ENCODE measurements around the gene MFF. TPM values are rescaled to one million over a fixed set of nuclear protein-coding genes. Genes with fewer than 3 reads are reported as not detected.

Gene MFF
- polyA plus RNA-seq, 1 experiment: 255 TPM

DNA sequence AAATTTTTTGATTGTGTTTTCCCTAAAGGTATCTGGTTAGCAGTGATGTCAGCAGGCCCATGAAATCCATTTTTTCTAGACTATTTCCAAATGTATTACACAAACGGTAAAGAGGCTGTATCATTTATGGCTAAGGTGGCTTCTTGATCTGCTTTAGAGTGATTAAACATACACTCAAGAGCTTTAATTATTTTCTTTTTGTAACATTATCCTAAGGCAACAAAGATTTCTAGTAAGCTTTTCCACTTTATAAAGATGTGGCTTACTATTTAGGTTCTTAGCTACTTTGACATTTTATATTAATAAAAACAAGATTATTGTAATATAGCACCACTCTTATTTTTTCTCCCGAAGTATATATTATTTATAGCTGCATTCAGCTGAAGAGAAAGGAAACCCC lies 16.5 kb downstream of the MFF start:
- CTCF ChIA-PET: interaction anchor here (0.6 to 1.2 kb wide), 3 partner anchors 64 to 103 kb away, joined by 3 to 4 read pairs (median 3); no protein-coding TSS in a partner anchor
- no peaks in the 10 kb centered on the region for H3K27me3 ChIP-seq (ENCODE audit: control insufficient read depth, insufficient read depth, low read length)
- H3K27ac ChIP-seq (ENCODE audit: low read depth, low read length): no peak overlapping the region
- POLR2A ChIA-PET: no interaction called here
- no peak for DNase-seq (ENCODE audit: low read depth, low spot score)
- TF ChIP-seq, protein P1, sequence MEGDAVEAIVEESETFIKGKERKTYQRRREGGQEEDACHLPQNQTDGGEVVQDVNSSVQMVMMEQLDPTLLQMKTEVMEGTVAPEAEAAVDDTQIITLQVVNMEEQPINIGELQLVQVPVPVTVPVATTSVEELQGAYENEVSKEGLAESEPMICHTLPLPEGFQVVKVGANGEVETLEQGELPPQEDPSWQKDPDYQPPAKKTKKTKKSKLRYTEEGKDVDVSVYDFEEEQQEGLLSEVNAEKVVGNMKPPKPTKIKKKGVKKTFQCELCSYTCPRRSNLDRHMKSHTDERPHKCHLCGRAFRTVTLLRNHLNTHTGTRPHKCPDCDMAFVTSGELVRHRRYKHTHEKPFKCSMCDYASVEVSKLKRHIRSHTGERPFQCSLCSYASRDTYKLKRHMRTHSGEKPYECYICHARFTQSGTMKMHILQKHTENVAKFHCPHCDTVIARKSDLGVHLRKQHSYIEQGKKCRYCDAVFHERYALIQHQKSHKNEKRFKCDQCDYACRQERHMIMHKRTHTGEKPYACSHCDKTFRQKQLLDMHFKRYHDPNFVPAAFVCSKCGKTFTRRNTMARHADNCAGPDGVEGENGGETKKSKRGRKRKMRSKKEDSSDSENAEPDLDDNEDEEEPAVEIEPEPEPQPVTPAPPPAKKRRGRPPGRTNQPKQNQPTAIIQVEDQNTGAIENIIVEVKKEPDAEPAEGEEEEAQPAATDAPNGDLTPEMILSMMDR (IDR thresholded peaks at IDR 0.05; ENCODE audit: low read depth, low read length): no peak
- no peak overlapping the region for H3K4me3 ChIP-seq (ENCODE audit: low read depth, low read length)
- no peaks in the 10 kb centered on the region for H3K9me3 ChIP-seq (ENCODE audit: control insufficient read depth, insufficient read depth, low read length)

DNA sequence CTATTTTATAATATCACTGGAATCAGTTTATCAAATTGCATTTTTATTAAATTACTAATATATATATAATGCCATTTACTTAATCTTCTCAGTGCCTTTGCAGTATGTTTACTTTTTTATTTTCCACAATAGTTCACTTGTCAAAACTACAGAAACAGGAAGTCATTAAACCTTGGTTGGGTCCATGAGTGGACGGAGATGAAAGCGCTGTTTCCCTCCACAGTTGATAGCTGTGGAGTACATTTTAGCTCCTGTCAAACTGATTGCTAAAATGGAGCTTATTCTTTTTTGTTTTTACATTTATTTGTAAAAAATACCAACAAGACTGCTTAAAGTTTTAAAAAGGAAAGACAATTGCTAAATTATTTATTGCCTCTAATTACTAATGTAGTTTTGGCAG lies 19.2 kb downstream of the MFF start:
- CTCF ChIA-PET: no interaction called here
- no peak overlapping the region for H3K4me3 ChIP-seq (ENCODE audit: low read depth, low read length)
- H3K27ac ChIP-seq (ENCODE audit: low read depth, low read length): no peak overlapping the region
- no peak for DNase-seq (ENCODE audit: low read depth, low spot score)
- H3K27me3 ChIP-seq (ENCODE audit: control insufficient read depth, insufficient read depth, low read length): no peaks in the 10 kb centered on the region
- H3K9me3 ChIP-seq (ENCODE audit: control insufficient read depth, insufficient read depth, low read length): no peaks in the 10 kb centered on the region
- POLR2A ChIA-PET: interaction anchor here (0.5 kb wide), 1 partner anchor 57 kb away, joined by 5 read pairs; no protein-coding TSS in a partner anchor
- TF ChIP-seq, protein P1 (IDR thresholded peaks at IDR 0.05; ENCODE audit: low read depth, low read length): no peak

DNA sequence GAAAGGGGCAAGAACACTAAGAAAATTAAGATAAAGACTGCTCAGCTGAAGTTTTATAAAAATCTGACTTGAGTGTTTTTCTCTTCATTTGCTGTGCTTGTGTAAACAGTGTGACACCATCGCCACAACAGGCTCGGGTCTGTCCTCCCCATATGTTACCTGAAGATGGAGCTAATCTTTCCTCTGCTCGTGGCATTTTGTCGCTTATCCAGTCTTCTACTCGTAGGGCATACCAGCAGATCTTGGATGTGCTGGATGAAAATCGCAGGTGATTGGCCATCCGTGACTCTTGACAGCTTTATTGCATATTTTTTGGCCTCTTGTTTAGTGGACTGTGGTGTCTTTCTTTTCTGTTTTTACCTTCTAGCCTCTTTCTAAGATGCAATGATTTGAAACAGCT lies 22.1 kb downstream of the MFF start:
- no peaks in the 10 kb centered on the region for H3K27me3 ChIP-seq (ENCODE audit: control insufficient read depth, insufficient read depth, low read length)
- no peaks in the 10 kb centered on the region for H3K9me3 ChIP-seq (ENCODE audit: control insufficient read depth, insufficient read depth, low read length)
- ChIA-PET POLR2A (interaction anchor here (0.5 to 0.6 kb wide), 2 partner anchors 12 to 470 kb away, joined by 3 read pairs; no protein-coding TSS in a partner anchor), CTCF (interaction anchor here (1.2 kb wide), 1 partner anchor 543 kb away, joined by 3 read pairs; no protein-coding TSS in a partner anchor)
- no peak overlapping the region for H3K4me3 ChIP-seq (ENCODE audit: low read depth, low read length)
- TF ChIP-seq, protein P1 (IDR thresholded peaks at IDR 0.05; ENCODE audit: low read depth, low read length): no peak
- no peak for DNase-seq (ENCODE audit: low read depth, low spot score)
- H3K27ac ChIP-seq (ENCODE audit: low read depth, low read length): no peak overlapping the region

DNA sequence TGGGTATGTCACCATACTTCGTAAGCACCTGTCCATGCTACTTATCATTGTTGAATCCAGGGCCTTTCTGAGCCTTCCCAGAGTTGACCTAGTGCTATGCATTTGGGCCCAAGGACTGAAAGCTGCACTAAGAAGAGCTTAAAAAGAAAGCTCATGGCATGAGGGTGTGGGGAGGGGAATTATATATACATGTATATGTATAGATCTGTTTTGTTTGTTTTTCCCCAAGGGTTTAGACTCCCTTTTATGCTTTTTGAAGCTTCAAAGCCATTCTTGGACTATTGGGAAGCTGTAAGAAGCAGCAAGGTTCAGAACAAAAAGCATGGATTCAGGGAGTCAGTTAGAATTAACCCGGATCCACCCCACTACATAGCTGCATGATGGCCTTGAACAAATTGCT lies 23.3 kb downstream of the MFF start:
- Histone ChIP-seq H3K27ac (ENCODE audit: low read depth, low read length) (no peak overlapping the region), H3K4me3 (ENCODE audit: low read depth, low read length) (no peak overlapping the region), H3K27me3 (ENCODE audit: control insufficient read depth, insufficient read depth, low read length) (no peaks in the 10 kb centered on the region), H3K9me3 (ENCODE audit: control insufficient read depth, insufficient read depth, low read length) (no peaks in the 10 kb centered on the region)
- TF ChIP-seq, protein P1 (IDR thresholded peaks at IDR 0.05; ENCODE audit: low read depth, low read length): no peak
- POLR2A ChIA-PET: no interaction called here
- CTCF ChIA-PET: interaction anchor here (1.5 kb wide), 1 partner anchor 110 kb away, joined by 5 read pairs; no protein-coding TSS in a partner anchor
- no peak for DNase-seq (ENCODE audit: low read depth, low spot score)

DNA sequence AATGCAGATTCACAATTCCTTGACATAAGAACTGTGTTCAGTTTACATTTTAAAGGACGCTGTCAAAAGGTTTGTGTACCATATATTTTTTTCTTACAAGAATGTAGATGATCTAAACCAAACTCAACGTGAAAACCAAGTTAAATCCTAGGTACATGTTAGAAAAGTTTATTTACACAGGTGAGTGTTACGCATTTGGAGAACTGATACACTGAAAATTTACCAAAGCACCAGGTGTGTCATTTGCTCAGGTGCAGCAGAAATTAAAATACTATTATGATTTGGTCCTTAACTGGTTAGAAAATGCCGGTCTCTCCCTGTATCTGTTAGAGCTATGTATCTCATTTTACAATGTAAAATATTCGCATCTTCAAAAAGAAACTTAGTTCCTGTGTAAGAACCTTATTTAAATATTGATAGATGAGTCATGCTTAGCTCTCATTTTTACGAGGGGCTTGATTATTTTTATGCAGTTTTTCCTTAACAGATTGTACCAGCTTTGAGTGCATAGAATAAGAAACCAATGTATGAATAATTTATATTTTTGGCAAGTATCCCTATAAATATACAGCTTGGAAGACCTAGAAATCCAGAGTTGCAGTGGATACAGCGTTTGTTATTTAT lies 25.1 kb downstream of the MFF start:
- Histone ChIP-seq H3K4me3 (ENCODE audit: low read depth, low read length) (no peak overlapping the region), H3K27me3 (ENCODE audit: control insufficient read depth, insufficient read depth, low read length) (no peaks in the 10 kb centered on the region), H3K9me3 (ENCODE audit: control insufficient read depth, insufficient read depth, low read length) (no peaks in the 10 kb centered on the region), H3K27ac (ENCODE audit: low read depth, low read length) (no peak overlapping the region)
- TF ChIP-seq, protein P1 (IDR thresholded peaks at IDR 0.05; ENCODE audit: low read depth, low read length): no peak
- no peak for DNase-seq (ENCODE audit: low read depth, low spot score)
- ChIA-PET POLR2A (no interaction called here), CTCF (interaction anchor here (0.5 to 1.3 kb wide), 2 partner anchors 14 to 258 kb away, joined by 5 read pairs; no protein-coding TSS in a partner anchor)
